Aorta (tissue), 5 donors: ENCODE data around the gene MCF2L. TPM values are rescaled to one million over a fixed set of nuclear protein-coding genes. Genes with fewer than 3 reads are reported as not detected.
A peak's percentile ranks its signal among the peaks of the same experiment; 100 is the strongest.
"Not testable (repeated sequence)": the region's sequence is repeated elsewhere in the genome, so short reads cannot be mapped to it uniquely, and the experiment has no call there.

Experiments
- ATAC-seq: fragments of 200-7000 bp; cut with Tn5 transposase; one replicate; pipeline ENCODE4 v1.9.1; 2022; ENCODE audit warnings: moderate library complexity; ENCODE audit not compliant: low FRiP score
- DNase-seq, 2 donors: peaks; one replicate each; pipeline ENCODE4 v3.0.0-alpha.2; 2020
- H3K27ac ChIP-seq, 2 donors: one replicate each; pipeline ENCODE4 v1.5.1; 2013; ENCODE audit warnings: low read length in 2 of 2, mild to moderate bottlenecking in 2 of 2, moderate library complexity in 2 of 2, control low read depth in 1 of 2, inconsistent platforms in 1 of 2, low read depth in 1 of 2
- H3K27me3 ChIP-seq, 2 donors: one replicate each; pipeline ENCODE4 v1.6.1; 2013; ENCODE audit warnings: control low read depth in 1 of 2, low read length in 1 of 2, mild to moderate bottlenecking in 1 of 2, moderate library complexity in 1 of 2; ENCODE audit not compliant: insufficient read depth in 2 of 2, control insufficient read depth in 1 of 2
- H3K36me3 ChIP-seq, 2 donors: one replicate each; pipeline ENCODE4 v1.6.1; 2013; ENCODE audit warnings: control low read depth in 1 of 2, low read length in 1 of 2, mild to moderate bottlenecking in 1 of 2; ENCODE audit not compliant: insufficient read depth in 2 of 2, control insufficient read depth in 1 of 2
- H3K4me1 ChIP-seq, 2 donors: one replicate each; pipeline ENCODE4 v1.6.1; 2013; ENCODE audit warnings: low read length in 2 of 2, control low read depth in 1 of 2, mild to moderate bottlenecking in 1 of 2, moderate library complexity in 1 of 2; ENCODE audit not compliant: insufficient read depth in 2 of 2, control insufficient read depth in 1 of 2
- H3K4me3 ChIP-seq, 2 donors: one replicate each; pipeline ENCODE4 v1.5.1; 2013; ENCODE audit warnings: low read length in 2 of 2, control low read depth in 1 of 2, mild to moderate bottlenecking in 1 of 2
- H3K9me3 ChIP-seq: one replicate; pipeline ENCODE4 v1.6.1; 2013; ENCODE audit warnings: mild to moderate bottlenecking, low read length; ENCODE audit not compliant: control insufficient read depth
- WGBS, 2 donors: extraction: QIAGEN DNeasy Blood & Tissue Kit; methylation state at CpG; one replicate each; pipeline ENCODE4 v1.1.7; 2013; 5-methylcytosine and 5-hydroxymethylcytosine counted together
- intact Hi-C, 2 donors: fragments of 100-400 bp; cut with DNase I; formaldehyde crosslinking; loops; one replicate each; pipeline versions ENCODE4 v1.14.2 to v1.15.0; 2022
- polyA plus RNA-seq, 2 donors: library from polyadenylated mRNA; stranded (reverse); fragments of 200-250 nt; gene quantifications; one replicate each; pipeline ENCODE4 v1.2.3, GENCODE V29; 2013
- total RNA-seq, 2 donors: library from RNA; stranded (reverse); fragmentation: NEBNext Ultra II Directional; extraction: Animal tissue kit (Norgen Biotek cat#: 25700); gene quantifications; one replicate each; pipeline ENCODE4 v1.2.1, GENCODE V29; 2021
- donor health status: healthy with polysubstance abuse.
- donor health status: Bipolar disorder and iron deficiency.
- donor health status: DM: no; HTN: no; CAD: no.
- donor health status: DM: no; HTN: no; CAD: no.
- donor health status: DM: yes; HTN: yes; CAD: no.

MCF2L gene
- total and polyA plus RNA-seq, 4 donors = 3.2 to 73.3 (median 27.6) TPM

- H3K4me3 ChIP-seq = no peak overlapping the region
- H3K4me1 ChIP-seq = no peaks in the 10 kb centered on the region
- no peaks in the 10 kb centered on the region for H3K27me3 ChIP-seq
- no peaks in the 10 kb centered on the region for H3K9me3 ChIP-seq
- WGBS, 2 donors = 93 to 94% methylated on average over 41 to 42 of the region's 42 CpGs
- intact Hi-C loops = no loop called here
- DNase-seq (peak; percentile 37 to 59), ATAC-seq (no peak)
- no peak overlapping the region for H3K27ac ChIP-seq
- no peaks in the 10 kb centered on the region for H3K36me3 ChIP-seq
These were observed 109.2 kb downstream of the MCF2L start for GRCh38 chr13:113077953-113078901.

GRCh38 chr13:113078902-113079780, 110.1 kb downstream of the MCF2L start:
- Histone ChIP-seq H3K36me3 (no peaks in the 10 kb centered on the region), H3K4me1 (no peaks in the 10 kb centered on the region), H3K27ac (no peak overlapping the region), H3K4me3 (no peak overlapping the region), H3K27me3 (no peaks in the 10 kb centered on the region), H3K9me3 (no peaks in the 10 kb centered on the region)
- DNase-seq (peak; percentile 23 to 45), ATAC-seq (no peak)
- WGBS, 2 donors = 57 to 71% methylated on average over 27 of the region's 27 CpGs
- intact Hi-C loops = no loop called here

GRCh38 chr13:113079781-113080080, 110.7 kb downstream of the MCF2L start:
- H3K27me3 ChIP-seq, intact Hi-C loops, H3K36me3 ChIP-seq, H3K4me1 ChIP-seq, H3K9me3 ChIP-seq, ATAC-seq, H3K27ac ChIP-seq, H3K4me3 ChIP-seq: not testable (repeated sequence)
- WGBS, 2 donors = 56 to 64% methylated on average over 6 of the region's 9 CpGs
- DNase-seq = peak in 1 of 2 donors; percentile 22

GRCh38 chr13:113080361-113080831, 111.4 kb downstream of the MCF2L start:
- Histone ChIP-seq H3K4me3 (no peak overlapping the region), H3K9me3 (no peaks in the 10 kb centered on the region), H3K27ac (no peak overlapping the region), H3K27me3 (no peaks in the 10 kb centered on the region), H3K36me3 (no peaks in the 10 kb centered on the region), H3K4me1 (no peaks in the 10 kb centered on the region)
- intact Hi-C loops = no loop called here
- DNase-seq = peak in 1 of 2 donors; percentile 15
- no peak for ATAC-seq
- 84 to 86% methylated on average over 16 to 18 of the region's 18 CpGs for WGBS, 2 donors

- Histone ChIP-seq H3K27ac (no peak overlapping the region), H3K9me3 (no peaks in the 10 kb centered on the region), H3K4me3 (no peak overlapping the region), H3K4me1 (no peaks in the 10 kb centered on the region), H3K27me3 (no peaks in the 10 kb centered on the region), H3K36me3 (no peaks in the 10 kb centered on the region)
- DNase-seq (peak; percentile 26 to 72), ATAC-seq (no peak)
- intact Hi-C loops = no loop called here
- 77 to 84% methylated on average over 25 of the region's 25 CpGs for WGBS, 2 donors
These were observed 112.0 kb downstream of the MCF2L start for GRCh38 chr13:113080901-113081521.

GRCh38 chr13:113082198-113083021, 113.4 kb downstream of the MCF2L start:
- Histone ChIP-seq H3K27me3 (no peaks in the 10 kb centered on the region), H3K4me1 (no peaks in the 10 kb centered on the region), H3K36me3 (no peaks in the 10 kb centered on the region), H3K9me3 (no peaks in the 10 kb centered on the region), H3K27ac (no peak overlapping the region), H3K4me3 (no peak overlapping the region)
- peak in 1 of 2 donors; percentile 37 for DNase-seq
- ATAC-seq = no peak
- 85 to 90% methylated on average over 26 of the region's 26 CpGs for WGBS, 2 donors
- intact Hi-C loops = no loop called here

GRCh38 chr13:113083022-113083373, 114.0 kb downstream of the MCF2L start:
- peak in 1 of 2 donors; percentile 18 for DNase-seq
- Histone ChIP-seq H3K4me1 (no peaks in the 10 kb centered on the region), H3K4me3 (no peak overlapping the region), H3K9me3 (no peaks in the 10 kb centered on the region), H3K27me3 (no peaks in the 10 kb centered on the region), H3K36me3 (no peaks in the 10 kb centered on the region), H3K27ac (no peak overlapping the region)
- no peak for ATAC-seq
- WGBS, 2 donors = 88 to 90% methylated on average over 10 of the region's 10 CpGs
- intact Hi-C loops = no loop called here
